Superior temporal gyrus (tissue), 1 donor: ENCODE data around the gene TBX4.
"Not testable (repeated sequence)": the region's sequence is repeated elsewhere in the genome, so short reads cannot be mapped to it uniquely, and the experiment has no call there.

Source experiments
- DNase-seq: peaks from one replicate; pipeline ENCODE4 v3.0.0-alpha.2; 2016; ENCODE audit errors: extremely low spot score

TBX4 gene

DNA sequence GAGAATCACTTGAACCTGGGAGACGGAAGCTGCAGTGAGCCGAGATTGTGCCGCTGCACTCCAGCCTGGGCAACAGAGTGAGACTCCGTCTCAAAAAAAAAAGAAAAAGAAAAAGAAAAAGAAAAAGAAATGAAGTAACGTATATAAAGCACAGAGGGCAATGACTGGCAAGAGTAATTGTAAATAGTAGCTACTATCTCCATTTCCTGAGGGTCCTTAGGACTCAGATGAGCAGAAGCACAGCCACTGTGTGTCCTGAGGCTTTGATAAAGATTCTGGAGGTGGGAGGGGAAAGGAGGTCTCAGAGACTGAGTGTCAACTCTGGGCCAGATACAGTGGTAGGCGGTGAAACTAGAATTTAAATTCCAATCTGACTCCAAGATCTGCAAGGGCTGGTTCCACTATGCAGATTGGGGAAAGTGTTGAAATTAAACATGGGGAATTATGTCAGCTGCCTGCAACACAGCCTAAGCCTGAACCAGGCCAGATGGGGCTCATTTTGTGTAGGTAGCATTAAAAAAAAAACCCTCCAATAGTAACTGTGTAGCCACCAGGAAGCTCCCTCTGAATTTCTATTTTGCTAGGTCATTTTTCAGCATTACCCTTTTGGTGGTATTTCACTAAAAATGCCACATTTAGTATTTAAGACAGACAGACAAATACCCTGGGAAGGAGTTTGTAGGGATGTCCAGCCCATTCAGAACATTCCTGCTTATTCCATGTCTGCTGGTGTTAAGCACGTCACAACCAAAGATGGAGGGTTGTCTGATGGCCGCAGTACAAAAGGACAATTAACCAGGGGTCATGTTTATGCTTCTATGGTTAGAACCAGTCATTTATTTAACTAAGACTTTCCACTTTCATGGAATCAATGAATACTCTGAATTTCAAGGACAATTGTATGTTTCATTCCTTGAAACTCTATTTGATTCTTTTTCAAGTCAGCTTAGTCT, 46.1 kb downstream of the TBX4 start:
- DNase-seq: no peak

DNA sequence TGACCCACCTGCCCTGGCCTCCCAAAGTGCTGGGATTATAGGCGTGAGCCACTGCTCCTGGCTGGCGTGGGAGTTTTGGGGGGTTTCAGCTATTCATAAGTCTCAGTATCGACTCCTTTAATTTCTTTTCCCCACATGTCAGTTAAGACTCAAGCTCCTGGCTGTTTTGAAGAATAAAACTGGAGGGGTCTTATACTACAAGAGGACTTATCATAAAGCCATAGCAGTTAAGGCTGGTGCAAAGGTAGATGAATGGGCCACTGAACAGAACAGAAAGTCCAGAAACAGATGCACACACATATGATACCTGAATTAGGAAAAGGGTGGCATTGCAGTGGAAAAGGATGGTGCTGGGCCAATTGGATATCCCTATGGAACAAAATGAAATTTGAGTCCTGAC, 47.4 kb downstream of the TBX4 start:
- no peak for DNase-seq

DNA sequence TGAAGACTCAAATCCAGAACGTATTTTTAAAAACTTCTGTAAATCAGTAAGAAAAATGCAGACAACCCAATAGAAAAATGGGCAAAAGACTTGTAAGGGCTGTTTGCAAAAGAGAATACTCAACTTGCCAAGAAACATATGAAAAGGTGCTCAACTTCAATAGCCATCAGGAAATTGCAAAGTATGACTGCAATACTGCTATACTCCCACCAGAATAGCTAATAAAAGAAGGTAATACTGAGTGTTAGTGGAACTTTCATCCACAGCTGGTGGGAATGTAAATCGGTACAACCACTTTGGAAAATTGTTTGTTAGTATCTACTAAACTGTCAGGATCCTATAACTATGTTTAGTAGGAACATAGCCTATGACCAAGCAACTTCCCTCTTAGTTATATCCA, 48.1 kb downstream of the TBX4 start:
- no peak for DNase-seq

DNA sequence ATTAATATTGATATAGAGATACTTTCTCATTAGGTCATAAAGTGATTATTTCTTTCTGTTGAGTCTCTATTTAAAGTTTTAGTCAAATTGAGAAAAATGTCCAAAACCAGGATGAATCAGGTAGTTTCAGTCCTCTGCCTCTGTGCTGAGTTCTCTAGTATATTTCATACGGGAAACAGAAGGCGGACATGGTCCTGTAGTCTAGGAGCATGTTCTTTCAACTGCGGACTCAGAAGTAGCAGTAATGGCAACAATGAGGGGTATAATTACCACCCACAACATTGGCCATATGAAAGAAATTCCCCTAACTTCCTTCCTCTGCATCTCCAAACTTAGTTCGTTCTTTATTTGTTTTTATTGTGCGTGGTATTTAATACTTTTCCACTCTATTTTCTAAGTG, 50.1 kb downstream of the TBX4 start:
- no peak for DNase-seq

DNA sequence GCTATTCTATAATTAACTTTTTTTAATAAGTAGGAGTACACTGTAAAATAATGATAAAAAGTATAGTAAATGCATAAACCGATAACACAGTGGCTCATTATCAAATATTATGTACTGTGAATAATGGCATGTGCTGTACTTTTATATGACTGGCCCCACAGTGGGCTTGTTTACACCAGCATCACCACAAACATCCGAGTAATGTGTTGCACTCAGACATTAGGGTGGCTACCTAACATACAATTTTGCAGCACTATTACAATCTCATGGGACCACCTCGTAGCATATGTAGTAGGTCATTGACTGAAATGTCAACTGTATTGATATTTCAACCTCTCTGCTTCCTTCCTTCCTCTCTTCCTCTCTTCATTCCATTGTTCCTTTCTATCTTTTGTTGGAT, 51.7 kb downstream of the TBX4 start:
- DNase-seq: no peak

DNA sequence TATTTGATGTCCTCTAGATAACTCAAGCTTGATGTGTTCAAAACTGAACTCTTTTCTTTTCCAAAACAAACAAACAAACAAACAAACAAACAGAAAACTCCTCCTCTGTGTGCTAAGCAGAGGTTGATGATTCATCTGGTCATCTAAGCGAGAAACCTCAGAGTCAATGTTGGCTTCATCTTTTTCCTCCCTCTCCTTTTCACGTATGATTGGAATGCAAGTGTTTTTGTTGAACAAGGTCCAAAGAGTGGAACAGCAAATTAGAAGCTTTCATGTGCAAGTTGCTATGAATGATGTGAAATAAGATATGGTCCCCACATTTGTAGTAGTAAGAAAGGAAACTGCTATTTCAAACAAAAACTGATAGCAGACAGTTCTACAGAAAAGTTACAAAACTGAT, 52.5 kb downstream of the TBX4 start:
- DNase-seq: no peak

DNA sequence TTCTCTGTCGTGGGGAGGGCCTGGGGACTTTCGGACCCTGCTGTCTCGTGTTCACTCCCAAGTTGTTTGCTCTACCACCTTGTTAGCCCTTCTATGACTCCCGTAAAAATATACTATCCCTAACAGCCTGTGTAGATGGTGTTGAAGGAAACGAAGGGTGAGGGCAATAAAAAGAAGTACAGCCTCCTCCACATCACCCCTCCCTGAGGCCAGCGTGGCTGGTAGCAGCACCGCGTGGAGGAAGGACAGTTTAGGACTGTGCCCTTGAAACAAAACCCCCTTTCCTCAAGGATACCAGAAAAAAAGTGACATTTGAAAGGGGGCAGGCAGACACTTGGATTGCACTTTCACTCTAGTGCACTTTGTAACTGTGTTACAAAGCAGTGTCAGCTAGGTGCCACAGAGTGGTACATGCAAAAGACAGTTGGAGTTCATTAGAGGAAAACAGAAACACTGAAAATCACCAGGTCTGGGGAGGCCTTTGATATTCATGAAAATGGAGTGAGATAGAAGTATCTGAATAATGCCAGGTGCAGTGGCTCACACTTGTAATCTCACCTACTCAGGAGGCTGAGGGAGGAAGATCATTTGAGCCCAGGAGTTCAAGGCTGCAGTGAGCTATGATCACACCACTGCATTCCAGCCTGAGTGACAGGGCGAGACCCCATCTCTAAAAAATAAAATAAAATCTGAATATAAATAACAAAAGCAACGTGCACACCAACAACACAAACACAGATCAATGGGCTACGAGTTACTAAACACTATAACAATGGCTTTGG, 53.8 kb downstream of the TBX4 start:
- no peak for DNase-seq

DNA sequence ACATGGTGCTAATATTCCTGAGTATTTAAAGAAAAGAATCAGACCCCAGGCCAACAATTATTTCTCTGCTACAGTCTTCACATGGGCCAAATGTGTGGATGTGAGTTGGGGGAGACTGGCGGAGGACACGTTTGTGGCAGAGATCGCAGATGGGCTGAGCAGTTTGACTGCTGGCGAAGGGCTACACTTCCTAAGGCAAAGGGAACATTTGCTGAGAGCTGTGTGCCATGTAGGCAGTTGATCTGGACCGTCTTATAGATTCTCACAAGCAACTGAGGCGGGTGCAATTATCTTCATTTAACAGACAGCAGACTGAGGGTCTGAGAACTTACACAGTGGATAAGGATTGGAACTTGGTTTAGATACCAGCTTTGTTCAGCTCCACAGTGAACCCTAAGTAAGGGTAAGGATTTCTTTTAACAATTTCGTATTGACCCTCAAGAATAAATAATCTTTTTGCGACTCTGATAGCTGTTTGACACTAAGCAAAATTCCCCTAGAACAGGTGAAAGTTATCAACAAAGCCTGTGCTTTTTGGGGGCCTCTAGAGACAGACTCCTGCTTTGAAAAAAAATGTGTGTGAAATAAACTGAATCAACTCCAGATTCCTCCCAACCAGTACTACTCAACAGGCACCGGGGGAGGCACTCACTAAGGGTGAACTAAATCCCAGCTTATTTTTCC, 55.3 kb downstream of the TBX4 start:
- no peak for DNase-seq

DNA sequence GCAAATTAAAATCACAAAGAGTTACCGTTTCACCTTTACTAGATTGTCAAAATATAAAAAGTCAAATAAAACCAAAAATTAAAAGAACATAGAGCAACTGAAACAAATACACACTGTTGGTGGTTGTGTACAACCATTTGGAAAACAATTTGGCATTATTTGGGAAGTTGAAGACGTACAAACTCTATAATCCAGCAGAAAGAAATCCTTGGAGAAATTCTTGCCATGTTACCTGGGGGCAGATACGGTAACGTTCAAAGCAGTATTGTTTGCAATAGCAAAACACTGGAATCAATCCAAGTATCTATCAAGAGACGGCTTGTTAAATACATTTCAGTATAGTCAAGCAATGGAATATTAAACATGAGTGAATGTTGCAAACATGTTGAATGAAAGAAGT, 56.7 kb downstream of the TBX4 start:
- no peak for DNase-seq

DNA sequence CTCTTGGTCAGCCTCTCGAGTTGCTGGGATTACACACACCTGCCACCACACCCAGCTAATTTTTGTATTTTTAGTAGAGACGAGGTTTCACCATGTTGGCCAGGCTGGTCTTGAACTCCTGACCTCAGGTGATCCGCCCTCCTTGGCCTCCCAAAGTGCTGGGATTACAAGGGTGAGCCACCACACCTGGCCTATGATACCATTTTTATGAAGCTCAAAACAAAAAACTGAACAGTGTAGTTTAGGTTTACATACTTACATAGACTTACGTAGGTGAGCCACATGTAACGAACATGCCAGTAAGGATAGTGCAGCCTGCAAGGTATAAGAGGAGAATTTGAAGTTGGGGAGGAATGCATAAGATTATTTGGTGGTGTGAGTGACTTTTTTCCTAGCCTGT, 57.2 kb downstream of the TBX4 start:
- not testable (repeated sequence) for DNase-seq

DNA sequence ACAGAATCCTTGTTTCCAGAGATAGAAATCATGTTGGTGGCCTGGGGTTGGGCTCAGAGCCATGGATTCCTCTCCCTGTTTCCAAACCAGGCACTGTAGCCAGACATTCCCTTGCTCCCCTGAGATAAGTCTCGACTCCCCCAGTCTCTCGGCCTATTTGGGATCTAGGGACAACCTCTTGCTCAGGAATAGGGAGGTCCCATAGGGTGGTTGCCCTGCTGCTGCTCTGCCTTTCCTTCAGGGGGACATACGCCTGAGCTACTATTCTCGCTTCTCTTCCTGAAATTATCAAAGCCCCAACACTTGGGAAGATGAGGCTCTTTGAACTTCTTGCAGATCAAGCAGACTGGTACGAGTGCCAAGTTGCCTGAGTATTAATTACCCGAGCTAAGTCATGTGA, 58.0 kb downstream of the TBX4 start:
- DNase-seq: no peak

DNA sequence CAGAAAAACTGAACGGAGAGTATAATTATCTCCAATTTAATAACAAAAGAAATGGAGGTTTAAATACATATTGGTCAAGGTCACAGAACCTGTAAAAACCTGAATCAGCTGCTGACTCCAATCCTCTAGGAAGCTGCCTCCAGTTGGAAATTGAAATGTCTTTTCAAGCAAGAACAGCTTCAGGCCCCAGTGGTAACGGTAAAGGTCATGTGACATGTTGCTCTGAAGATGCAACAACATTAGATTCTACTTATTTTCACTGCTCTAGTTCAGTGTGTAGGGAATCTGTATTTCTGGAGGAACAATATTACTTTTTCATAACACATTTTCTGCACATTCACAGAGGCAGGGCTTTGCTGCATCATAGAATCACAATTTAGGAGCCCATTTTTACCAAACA, 58.8 kb downstream of the TBX4 start:
- no peak for DNase-seq

DNA sequence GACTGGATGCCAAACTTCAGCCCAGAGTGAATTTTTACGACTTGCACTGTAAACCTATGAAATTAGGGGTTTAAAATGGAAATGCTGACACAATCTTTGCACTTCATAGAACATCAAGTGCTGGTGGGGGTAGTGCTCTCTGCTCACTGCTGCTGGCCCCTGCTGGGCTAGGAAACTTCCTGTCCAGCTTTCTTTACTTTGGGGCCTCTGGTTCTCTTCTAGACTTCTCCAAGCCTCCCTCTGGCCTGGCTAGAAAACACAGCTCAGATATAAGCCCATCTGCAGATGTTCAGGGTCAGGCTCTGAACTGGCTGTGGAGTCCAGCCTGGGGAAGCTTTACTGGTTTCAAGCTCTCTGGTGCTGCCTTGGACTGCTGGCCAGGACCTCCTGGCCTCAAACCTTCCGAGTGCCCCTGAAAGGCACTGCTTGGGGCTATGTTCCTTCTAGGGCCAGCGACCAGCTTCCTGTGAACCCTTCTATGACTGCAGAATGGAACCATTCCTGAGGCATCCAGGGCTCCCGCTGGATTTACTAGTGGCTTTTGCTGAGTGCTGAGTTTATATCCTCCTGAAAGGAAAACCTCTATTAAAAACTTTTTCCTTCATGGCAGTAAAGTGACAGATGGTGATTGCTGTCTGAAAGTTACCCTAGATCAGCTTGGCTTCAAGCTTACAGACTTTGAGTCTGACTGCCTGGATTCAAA, 59.4 kb downstream of the TBX4 start:
- no peak for DNase-seq

DNA sequence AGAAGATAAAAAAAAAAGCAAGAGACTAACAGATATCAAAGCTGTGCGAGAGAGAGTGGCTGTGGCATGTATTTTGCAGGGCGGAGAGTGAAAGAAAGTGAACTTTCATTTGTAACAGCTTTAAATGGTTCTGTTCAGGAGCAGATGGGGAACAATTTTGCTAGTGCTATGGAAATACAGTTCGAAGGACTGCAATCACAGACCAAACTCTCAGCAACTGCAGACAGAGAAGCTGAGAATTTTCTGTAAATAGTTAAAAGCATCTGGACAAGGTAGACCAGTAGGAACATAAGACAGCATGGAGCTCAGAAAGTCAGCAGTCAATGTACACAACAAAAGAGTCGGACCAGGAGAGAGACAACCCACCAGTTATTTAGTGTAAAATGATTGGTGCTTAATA, 62.3 kb downstream of the TBX4 start:
- no peak for DNase-seq

DNA sequence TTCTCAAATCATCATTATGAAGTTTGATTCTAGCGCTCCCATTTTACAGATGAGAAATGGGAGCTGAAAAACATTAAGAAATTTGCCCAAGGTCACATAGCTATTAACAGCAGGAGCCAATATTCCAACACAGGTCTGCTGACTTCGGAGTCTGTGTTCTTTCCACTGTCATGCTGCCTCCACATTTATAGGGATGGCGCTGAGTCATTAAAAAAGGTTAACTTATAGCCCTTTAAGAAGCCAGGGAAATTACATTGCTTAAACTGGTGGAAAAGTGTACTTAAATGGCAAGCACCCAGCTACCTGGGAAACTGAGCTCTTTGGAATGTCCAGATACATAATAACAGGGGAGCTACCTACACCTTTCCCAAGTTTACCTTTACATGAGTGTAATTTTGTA, 65.0 kb downstream of the TBX4 start:
- DNase-seq: no peak

DNA sequence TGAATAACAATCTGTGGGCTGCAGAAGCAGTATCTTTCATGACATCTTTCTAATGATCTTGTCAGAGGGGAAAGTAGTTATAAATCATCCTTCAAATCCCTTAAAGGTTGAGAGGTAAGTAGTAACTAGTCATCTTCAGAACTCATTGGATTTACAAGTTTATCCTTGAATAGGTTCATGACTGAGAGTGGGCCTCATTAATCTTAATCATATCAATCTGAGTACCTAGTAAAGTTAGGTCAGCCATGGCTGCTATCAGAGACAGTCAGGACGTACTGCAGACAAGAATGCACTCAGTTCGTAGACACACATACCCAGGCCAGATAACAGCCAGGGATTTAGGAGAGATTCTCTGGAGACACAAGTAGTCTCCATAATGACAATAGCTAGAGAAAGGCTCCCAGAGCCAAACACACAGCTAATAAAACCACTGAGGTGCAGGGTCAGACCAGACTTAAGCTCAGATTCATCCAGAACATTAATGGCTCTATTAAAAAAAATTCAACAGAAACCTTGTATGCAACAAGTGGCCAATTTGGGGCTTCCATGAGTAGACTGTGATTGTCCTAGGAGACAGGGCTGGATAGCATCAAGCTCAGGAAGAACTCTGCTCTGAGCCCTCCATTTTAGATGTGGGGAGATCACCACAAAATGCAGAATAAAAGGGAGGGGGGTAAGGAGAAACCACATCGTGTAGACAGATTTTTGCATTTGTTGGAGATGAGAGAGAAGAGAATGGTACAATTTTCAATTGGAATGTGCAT, 65.8 kb downstream of the TBX4 start:
- no peak for DNase-seq

DNA sequence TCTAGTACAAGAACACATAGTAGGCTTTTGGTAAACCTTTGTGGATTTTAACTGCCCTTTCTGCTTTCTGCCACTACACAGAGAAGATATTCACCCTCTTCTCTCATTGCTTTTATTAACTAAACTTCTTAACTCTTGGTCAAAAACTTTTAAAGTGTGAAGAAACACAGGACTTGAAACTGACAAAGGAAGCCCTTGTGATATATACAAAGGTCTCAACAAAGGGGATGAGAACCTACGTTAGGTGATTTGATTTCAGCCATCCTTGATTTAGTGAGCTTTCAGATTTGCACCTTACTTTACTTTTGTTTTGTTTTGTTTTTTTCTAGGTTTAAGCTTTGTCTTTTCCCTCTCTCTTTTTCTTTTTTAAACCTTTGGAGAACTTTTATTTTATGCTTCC, 66.9 kb downstream of the TBX4 start:
- no peak for DNase-seq

DNA sequence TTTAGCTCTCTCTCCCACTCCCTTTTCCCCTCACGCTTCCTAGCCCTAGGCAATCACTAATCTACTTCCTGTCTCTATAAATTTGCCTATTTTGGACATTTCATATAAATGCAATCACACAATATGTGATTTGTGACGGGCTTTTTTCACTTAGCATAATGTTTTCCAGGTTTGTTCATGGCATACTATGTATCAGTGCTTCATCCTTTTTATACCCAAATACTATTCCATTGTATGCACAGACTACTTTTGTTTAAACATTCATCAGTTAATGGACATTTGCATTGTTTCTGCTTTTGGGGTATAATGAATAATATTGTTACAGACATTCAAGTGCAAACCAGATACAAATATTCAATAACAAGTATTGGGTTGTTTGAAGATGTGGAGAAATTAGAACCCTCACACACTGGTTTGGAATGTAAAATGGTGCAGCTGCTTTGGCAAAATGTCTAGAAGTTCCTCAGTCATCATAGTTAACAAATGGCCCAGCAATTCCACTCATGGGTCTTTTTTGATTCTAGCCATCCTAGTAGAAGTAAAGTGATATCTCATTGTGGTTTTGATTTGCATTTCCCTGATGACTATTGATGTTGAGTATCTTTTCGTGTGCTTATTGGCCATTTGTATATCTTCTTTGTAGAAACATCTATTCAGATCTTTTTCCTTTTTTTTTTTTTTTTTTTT, 67.7 kb downstream of the TBX4 start:
- DNase-seq: no peak

DNA sequence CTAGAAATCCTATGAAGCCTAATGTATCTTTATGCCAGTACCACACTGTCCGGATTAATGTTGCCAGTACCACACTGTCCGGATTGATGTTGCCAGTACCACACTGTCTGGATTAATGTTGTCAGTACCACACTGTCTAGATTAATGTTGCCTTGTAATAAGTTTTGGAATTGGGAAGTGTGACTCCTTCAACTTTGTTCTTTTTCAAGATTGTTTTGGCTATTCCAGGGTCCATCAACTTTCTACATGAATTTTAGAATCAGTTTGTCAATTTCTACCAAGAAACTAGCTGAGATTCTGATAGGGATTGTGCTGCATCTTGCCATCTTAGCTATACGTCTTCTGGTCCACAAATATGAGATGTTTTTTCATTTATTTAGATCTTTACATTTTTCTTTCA, 68.7 kb downstream of the TBX4 start:
- DNase-seq: no peak

DNA sequence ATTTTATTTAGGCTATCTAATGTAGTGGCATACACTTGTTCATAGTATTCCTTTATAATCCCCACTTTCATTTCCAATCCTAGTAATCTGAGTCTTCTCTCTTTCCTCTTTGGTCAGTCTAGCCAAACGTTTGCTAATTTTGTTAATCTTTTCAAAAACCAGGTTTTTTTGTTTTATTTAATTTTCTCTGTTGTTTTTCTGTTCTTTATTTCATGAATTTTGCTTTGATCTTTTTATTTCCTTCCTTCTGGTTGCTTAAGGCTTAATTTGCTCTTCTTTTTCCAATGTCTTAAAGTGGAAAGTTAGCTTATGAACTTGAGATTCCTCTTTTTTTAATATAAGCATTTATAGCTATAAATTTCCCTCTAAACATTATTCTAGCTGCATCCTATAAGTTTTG, 69.9 kb downstream of the TBX4 start:
- no peak for DNase-seq

DNA sequence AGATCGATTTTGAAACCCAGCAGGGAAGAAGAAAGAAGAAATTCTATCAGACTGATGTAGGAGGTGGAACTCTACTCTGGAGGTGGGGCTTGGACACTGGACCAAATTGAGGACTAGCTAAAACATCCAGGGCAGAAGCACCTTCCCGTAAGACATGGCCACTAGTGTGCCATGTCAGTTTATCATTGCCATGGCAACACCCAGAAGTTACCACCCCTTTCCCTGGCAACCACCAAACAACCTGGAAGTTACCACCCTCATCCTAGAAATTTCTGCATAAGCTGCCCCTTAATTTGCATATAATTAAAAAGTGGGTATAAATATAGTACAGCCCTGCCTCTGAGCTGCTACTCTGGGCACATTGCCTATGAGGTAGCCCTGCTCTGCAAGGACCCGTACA, 72.1 kb downstream of the TBX4 start:
- no peak for DNase-seq
